HK-2 (cell line): ENCODE data around the gene MDP1.

Source experiments
- DNase-seq: peaks from one replicate; pipeline ENCODE4 v3.0.0-alpha.2; 2018; ENCODE audit not compliant: unreplicated experiment

The MDP1 gene

DNA sequence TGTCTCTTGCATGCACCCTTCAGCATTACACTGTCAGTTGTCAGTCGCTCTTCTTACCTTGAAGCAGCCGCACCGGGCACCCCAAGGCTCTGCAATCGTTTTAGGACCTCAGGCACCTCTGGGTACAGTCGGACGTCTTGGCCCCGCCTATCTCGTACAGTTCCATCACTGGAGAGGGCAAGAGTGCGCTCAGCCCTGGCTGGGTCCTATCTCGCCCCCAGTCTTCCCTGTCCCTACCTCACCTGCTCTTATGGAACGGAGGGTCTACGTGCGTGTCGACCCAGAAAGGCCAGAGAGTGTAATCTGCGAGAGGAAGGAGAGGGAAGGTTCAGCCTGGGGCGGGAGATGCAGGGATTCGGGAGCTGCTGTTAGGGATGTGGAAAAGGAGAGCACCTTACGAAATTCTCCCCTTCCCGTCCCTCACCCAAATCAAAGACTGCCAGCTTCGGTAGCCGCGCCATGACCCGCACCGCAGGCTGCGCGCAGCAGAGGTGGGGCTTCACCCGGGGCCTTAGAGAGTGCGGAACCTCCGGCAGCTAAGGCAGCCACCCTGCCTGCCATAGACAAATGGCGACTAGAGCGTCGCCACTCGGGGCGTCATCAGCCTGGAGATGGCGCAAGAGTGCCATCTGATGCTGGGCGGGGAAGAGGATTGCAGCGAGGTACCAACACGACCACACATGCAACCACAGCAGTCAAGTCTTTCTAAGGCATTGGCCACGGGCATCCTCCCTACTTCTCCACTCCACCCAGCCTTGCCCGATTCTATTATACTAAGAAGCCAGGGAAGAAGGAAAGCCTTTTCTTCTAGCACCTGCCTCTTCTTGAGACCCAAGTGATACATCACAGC, at the start of gene MDP1:
TSS of gene MDP1 (minus strand) at position 572 of the 850 bp plus-strand sequence. CDS start at position 461, 111 bp downstream.
- DNase-seq: peak; percentile 78

DNA sequence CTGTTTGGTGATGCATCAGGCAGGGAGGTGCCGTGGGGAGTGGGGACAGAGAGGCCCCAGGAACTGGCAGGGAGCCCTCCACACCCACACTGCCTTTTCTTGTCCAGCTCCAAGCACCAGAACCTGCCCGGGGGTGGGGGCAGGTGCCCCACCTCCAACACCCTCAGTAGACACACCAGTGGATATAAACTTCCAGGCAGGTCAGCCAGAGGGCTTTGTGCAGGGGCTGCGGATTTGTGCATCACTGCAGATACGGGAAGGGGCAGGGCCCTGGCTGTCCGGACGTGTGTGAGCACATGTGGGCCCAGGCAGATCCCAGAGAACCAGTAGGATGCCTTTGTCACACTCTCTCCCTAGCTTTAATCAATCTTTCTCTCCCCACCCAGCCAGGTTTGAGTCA, 48.4 kb upstream of the MDP1 start:
- DNase-seq: no peak

DNA sequence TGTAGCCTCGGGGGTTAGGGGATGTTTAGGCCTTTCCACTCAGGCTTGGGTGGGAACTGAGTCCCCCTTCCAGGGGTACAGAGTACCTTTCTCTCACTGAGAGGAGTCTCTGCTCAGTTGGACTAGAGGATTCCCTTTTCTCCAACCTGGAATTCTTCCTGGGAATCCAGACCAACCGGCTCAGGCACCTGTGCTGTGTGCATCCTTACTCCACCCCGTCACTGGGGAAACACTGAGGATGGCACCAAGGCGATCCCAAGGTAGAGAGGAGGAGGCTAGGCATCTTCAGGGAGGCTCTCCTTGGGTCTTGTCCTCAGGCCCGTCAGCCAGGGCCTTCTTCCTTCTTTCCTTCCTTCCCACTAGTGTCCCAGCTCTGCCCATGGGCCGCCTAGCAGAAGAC, 48.0 kb upstream of the MDP1 start:
- no peak for DNase-seq

DNA sequence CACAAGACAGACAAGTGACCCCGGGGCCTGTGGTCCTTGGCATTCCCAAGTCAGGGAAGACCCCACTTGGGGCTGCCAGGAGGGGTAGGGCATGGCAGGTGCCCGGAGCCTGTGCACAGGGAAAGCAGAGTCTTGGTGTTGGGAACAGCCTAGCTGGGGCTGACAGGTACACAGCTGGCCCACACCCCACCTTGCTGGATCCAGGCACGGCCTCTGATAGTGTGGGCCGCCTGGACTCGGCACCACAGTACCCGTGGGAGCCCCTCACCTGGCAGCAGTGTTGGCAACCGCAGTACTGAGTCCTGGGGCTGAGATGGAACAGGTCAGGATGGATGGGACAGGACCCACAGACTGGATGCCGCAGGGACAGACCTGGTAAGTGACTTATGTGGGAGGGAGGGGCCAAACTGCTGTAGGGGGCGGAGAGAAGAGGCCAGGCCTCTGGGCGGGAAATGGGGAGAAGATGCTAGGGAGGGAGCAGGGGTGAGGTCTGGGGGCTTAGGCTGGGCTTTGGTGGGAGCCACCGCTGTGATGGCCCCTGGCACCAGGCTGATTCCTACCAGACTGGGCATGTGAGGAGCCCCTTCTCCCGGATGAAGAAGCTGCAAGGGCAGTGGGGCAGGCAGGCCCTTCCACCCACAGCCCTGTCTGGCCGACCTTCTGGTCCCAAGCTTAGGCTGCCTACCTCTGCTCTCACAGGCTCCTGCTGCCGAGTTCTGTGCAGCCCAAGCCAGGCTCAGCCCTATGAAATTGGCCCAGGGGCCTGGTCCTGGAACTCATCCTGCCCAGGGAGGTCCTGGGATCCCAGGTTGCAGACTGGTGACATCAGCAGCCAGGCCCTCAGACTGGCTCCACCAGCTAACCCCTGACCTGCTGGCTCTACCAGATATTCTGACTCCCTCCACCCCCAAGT, 47.2 kb upstream of the MDP1 start, which contains the start of gene TGM1:
TSS of gene TGM1 (minus strand) at position 357 of the 913 bp plus-strand sequence. CDS start 825 bp downstream, outside the sequence.
- no peak for DNase-seq

DNA sequence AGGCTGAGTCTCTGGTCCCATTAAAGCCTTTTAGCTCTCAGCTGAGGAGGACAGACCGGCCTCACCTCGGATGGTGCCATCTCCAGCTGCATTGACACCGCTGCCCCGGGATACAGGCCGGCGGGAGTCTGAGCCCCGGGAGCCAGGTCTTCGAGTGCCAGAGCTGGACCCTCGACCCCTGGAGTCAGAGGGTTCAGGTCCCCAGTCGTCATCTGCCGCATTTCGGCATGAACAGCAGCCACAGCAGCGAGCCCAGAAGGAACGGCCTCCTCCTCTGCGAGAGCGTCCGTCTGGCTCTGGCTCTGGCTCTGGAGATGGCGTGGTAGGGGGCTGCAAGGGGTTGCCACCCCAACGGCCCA, 46.1 kb upstream of the MDP1 start:
- no peak for DNase-seq

DNA sequence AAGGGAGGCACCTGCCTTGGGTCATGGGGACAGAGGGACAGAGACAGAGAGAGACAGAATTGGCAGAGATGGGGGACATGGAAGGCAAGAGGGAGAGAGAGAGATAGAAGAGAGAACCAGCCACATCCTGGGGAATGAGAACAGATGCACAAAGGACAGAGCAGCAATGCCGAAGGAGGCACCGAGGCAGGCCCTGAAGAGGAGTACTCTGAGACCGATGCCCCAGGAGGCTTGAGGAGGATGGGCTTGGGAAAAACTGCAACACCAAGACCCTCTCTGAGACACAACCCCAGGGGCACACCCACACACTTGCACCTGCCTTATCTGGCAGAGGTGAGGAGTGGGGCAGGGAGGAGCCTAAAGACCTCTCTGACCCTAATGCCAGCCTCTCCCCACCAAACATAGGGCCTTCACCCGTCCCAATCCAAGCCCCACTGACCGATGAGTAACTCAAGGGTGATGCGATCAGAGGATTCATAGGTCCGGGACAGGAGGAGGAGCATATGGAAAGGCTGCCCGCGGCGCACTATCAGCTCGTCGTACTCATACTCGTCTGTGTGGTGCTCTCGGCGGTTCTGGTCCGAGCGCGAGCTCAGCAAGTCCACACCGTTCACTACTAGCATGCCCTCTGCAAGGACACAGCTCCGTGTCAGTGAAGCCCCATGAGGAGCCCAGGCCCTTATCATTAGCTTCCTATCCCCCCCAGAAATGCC, 45.5 kb upstream of the MDP1 start:
- DNase-seq: no peak

DNA sequence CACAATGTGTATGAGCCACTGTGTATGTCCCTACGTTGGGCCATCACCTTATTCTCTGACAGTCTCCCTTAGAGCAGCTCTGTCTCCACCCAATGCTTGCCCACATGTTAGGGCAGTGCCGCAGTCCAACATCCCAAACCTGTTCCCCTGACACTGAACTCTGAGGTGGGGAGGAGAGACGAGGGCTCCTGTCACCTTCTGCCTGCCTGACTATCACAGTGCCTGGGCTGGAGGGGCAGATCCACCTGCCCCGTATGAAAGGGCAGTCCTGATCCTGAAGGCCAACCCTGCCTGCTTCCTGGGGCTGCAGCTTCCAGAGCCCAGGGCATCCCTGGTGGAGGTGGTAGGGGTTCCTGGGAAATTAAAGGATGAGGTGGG, 44.9 kb upstream of the MDP1 start:
- no peak for DNase-seq

DNA sequence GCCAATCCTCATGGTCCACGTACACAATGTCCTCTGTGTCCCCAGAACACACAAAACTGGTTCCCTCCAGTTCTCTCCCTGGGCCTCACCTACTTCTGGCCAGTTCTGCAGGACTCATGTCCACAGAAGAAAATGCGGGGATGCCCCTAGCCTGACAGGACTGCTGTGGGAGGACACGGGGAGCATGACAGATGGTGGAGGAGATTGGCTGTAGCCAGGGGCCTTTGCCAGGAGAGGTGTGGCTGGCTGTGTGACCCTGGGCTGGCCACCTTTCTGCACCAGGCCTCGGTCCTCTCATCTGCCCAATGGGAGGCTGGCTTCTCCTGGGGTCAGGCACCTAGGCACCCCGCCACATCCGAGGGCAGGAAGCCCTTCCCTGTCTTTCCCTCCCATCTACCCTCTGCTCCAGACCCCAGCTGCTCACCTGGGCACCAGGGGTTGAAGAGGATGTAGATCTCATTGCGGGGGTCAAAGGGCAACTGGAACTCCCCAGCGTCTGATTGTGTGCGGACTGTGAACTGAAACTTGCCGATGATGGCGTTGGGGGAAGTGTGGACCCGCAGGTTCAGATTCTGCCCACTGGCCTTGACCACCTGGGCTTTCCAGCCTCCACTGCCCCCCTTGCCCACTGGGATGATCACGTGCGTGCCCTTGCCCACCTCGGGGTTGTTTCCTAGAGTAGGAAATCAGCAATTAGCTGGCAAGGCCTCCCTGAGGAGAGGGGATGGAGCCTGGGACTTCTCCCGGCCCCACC, 44.3 kb upstream of the MDP1 start:
- DNase-seq: no peak

DNA sequence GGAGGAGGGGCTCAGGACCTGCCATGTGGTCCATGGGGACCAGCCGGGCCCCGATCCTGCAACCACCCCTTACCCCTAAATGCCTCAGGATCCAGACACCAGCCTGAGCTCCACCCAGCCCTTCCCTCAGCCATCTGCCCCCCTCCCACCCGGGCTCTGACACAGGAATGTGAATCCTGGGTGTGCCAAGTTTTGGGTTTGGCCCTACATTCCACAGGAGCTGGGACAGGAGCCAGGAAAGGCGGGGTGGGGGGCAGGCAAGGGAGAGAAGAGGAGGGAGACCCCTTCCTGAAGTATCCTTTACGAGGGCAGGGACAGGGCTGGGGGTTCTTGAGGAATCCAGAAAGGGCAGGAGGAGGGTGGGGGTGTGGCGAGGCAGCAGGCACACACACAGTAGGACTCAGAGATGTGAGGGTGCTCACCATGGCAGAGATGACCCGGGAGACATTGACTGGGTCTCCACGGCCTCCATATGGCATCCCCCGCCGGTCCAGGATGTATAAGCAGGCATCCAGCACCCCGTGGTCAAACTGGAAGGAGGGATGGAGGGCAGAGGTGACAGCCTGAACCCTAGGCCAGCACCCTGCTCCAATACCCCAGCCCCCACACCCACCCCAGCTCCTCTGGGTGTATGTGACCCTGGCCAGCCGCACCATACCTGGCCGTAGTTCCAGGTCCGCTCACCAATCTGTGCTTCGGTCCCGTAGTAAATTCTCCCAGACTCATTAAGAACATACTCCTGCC, 43.6 kb upstream of the MDP1 start:
- no peak for DNase-seq

DNA sequence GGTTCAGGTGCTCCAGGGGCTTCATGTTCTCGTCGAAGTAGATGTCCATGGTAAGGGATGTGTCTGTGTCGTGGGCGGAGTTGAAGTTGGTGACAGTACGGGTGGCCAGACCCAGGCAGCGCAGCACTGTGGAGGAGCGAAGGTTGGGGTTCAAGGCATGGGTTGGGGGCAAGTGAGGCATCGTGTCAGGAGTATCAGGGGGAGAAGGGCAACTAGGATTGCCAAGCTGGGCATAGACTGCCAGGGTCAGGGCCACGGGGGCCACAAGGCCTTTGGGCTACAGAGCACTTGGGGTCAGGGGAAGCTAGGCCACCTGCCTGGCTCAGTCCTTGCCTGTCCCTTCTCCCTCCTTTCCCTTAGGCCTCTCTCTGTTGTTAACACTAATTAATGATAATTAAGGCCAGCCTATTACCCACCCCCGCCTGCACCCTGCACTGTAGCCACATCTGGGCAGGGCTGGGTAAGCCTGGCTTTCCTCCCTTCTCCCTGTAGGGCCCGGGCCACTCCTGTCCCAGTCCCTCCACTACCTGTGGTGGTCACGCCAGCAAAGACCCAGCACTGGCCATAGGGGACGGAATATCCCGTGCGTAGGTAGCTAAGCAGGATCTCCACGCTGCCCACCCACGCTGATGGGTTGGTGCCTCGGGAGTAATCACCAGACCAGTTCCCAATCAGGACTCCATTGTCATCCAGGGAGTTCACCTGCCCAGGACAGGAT, 42.8 kb upstream of the MDP1 start:
- no peak for DNase-seq

DNA sequence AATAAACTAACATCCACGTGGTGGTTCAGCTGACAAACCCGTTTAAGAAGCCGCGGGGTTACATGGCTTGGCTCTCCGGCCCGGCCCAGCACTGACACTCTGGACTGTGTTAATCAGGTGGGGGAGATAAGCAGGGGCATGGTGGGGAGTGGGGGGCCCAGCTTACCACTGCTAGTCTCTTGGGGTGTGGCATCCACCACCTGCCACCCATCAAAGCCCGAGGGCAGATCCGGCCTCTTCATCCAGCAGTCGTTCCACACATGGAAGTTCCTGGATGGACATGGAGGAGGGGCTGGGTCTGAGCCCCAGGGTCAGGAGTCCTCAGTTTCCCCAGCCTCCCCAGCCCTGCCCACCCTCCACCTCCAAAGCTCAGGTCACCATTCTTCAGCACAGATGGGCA, 42.3 kb upstream of the MDP1 start:
- DNase-seq: no peak

DNA sequence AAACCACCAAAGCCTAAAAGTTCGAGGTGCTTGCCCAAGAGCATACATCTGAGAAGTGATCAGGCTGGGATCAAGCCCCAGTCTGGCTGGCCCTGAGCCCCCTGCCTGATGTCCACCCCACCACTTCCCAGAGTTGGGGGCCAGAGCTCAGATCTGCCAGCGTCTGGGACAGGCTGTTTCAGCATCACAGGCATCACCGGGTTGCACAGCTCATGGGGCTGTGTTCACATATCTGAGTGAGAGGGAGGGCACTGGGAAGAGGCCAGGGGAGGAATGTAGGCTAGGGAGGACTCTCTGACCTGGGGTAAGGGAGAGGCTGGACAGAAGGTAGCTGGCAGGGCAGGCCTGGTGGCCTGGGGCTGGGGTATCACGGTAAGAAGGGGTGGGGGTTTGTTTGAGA, 41.1 kb upstream of the MDP1 start:
- DNase-seq: no peak

DNA sequence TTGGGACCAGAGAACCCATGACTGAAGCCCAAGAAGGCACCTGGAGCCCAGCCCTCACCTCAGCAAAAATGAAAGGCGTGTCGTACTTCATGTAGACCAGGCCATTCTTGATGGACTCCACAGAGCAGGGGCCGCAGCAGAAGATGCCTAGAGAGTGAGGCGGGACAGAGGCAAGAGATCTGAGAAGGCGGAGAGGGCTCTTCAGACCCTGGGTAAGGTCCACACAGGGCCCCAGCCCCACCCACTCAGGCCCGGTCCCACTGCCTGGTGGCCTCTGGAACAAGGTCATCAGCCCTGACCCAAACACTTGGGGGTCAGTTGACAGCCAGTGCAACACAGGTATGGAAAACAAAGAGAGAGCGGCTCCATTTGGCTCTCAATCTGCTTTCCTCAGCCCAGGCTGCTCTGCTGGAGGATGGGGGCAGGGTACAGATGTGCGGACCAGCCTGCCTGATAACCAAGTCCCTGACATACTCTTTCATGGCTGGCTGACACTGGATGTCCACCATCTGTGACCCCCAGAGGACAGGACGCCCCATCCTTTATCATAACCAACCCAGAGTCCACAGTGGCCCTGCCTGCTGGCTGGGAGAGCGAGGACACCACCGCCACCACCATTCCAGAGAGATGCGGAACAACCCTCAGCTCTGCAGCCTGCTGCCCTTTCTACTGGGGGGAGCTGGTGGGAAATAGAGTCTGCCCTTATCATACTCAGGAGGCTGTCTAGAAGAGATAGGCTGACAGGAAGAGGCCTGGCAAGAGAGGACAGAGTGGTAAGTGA, 40.3 kb upstream of the MDP1 start:
- DNase-seq: no peak

DNA sequence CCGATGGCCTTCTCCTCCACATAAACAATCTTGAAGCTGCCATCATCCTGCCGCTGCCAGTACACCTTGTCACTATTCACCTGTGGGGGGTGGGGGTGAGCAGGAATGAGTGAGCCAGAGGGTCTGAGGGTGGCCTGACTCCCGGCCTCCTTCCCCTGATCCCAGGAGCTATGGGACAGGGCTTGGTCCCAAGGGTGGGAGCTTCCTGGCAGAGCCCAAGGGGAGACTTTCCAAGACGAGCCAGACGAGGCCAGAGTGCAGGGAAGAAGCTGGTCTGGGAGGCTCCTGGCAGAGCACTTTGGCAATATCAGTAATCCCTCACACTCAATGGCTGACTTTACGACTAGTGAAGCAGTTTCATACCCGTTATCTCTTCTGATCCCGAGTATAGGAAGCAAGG, 39.6 kb upstream of the MDP1 start:
- no peak for DNase-seq

DNA sequence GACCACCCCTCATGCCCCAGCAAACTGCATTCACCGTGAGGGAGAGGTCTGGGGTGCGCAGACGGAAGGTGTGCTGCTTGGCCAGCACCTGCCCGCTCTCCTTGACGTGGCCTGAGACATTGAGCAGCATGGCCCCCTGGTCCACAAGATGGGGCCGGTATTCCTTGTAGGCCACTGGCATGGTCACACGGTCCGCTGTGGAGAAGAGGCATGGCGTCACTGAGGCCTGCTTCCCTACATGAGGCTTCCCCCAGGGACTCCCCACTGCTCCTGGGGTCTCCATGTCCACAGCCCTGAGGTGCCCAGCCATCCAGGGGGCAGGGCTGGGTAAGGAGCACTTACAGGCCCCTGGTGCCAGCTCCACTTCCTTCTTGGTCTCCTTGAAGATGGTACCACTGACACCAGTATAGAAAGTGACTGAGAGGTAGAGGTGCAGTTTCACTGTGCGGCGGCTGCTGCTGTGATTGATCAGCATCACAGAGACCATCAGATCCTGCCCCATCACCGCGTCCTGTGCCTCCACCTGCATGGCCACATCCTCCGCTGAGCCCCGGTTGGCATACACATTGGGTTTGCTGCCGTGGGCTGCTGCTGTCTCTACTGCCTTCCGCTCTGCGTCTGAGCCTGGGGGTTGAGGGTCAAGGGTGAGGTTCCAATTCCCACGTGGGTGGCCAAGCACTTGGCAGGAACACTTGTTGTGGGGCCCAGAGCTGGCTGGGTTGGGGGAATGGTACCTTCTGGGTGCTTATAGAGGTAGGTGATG, 38.9 kb upstream of the MDP1 start:
- no peak for DNase-seq

DNA sequence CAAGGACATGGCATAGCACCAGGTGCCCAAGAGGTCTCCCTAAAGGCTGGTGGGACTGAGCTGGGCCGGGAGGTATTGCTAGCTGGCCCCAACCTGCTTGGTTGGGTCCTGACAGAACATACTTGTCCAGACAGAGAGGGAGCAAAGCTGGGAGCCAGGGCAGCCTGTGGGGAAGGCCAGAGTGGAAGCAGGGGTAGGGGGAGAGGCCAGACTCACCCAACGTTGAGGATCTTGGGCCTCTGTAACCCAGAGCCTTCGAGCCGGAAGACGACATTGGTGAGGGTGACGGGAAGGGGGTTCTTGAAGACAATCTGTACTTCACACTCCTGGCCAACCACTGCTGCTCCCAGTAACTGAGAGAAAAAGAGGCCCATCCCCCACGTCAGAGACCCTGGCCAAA, 38.1 kb upstream of the MDP1 start:
- DNase-seq: no peak

DNA sequence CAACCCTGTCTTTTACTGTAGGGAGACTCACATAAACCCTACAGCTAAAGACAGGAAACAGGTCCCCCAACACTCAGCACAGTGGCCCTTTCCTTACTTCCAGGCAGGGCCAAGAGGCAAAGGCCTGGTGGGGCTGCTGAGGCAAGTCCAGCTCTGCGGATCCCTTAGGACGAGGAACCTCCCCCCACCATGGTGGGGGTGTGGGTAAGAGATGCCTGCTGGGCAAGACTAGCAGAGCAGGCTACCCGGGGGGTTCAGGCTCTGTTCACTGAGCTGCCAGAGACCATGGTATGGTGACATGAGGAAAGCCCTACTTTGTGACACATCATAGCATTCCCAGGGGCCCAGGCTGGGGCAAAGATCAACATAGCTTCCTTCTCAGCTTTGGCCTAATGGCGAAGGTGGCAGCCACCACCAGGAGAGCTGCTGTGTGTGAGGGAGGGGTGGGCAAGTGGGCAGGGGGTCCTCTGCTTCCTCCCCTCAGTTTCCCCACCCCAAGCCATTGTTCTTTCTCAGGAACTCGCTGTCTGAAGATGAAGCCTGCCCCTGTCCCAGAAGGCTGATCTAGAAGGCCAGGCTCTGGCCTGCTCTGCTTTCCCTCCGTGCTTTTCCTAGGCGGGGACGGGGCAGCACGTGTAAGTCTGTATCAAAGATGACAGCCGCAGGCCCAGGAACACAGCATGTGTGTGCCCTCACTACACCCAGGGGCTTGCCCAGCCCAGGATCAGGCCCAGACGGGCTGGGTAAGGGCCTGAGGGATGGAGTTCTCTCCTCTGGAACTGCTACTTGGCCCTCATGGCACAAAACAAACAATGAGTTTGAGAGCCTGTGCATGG, 36.6 kb upstream of the MDP1 start:
- DNase-seq: no peak

DNA sequence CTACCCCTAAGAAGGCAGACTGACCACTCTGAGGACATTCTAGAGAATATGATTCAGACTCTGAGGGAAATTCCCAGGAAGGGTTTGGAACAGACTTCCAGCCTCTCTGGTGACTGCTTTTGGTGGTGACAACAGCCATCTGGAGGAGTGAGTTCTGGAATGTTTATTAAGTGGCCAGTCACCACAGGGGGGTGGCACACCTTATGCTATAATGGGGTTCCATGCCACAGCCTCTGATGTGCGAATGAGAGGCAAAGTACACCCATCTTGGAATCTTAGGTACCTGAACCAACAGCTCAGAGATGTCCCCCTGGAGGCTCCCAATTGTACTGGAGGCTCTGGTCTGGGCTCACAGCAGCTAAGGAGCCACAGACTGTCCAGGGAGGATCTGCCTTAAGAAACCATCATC, 36.0 kb upstream of the MDP1 start:
- peak; percentile 53 for DNase-seq
